KOPT-K1 (cell line): Measurements from ENCODE around the gene LRRD1.
A peak's percentile ranks its signal among the peaks of the same experiment; 100 is the strongest.
"Not testable (repeated sequence)": the region's sequence is repeated elsewhere in the genome, so short reads cannot be mapped to it uniquely, and the experiment has no call there.

Source experiments
- H3K27ac ChIP-seq: fragments of 200-600 bp; sonication (generic); 2 replicates; pipeline ENCODE4 v1.5.1; 2016; ENCODE audit warnings: antibody characterized with exemption, mild to moderate bottlenecking, low read depth, low read length; ENCODE audit not compliant: poor library complexity, severe bottlenecking
- H3K36me3 ChIP-seq: fragments of 200-600 bp; sonication (generic); 2 replicates; pipeline ENCODE4 v1.5.1; 2017; ENCODE audit warnings: antibody characterized with exemption, mild to moderate bottlenecking, low read length, moderate library complexity; ENCODE audit not compliant: insufficient read depth
- H3K9me3 ChIP-seq: fragments of 200-600 bp; sonication (generic); 2 replicates; pipeline ENCODE4 v1.5.1; 2017; ENCODE audit warnings: antibody characterized with exemption, low read length, mild to moderate bottlenecking; ENCODE audit not compliant: insufficient read depth, poor library complexity, severe bottlenecking

LRRD1 gene

DNA sequence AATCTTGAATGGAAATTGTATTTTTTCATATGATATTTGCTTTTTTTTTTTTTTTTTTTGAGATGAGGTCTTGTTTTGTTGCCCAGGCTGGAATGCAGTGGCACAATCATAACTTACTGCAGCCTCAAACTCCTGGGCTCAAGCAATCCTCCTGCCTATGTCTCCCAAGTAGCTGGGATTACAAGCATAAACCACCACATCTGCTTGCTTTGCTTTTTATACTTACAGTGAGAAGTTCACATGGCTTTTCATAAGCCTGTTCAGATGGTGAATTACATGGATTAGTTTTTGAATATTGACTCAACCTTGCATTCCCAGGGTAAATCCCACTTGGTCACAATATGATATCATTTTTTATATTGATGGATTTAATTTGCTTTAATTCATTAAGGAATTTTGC, 22.0 kb downstream of the LRRD1 start:
- Histone ChIP-seq H3K9me3 (no peaks in the 10 kb centered on the region), H3K27ac (no peak overlapping the region), H3K36me3 (no peaks in the 10 kb centered on the region)

GRCh38 chr7:92155108-92155739, 23.7 kb downstream of the LRRD1 start:
- Histone ChIP-seq H3K36me3 (no peaks in the 10 kb centered on the region), H3K9me3 (no peaks in the 10 kb centered on the region), H3K27ac (no peak overlapping the region)

GRCh38 chr7:92150450-92151017, 28.4 kb downstream of the LRRD1 start:
- Histone ChIP-seq H3K27ac (no peak overlapping the region), H3K9me3 (no peaks in the 10 kb centered on the region), H3K36me3 (no peaks in the 10 kb centered on the region)

DNA sequence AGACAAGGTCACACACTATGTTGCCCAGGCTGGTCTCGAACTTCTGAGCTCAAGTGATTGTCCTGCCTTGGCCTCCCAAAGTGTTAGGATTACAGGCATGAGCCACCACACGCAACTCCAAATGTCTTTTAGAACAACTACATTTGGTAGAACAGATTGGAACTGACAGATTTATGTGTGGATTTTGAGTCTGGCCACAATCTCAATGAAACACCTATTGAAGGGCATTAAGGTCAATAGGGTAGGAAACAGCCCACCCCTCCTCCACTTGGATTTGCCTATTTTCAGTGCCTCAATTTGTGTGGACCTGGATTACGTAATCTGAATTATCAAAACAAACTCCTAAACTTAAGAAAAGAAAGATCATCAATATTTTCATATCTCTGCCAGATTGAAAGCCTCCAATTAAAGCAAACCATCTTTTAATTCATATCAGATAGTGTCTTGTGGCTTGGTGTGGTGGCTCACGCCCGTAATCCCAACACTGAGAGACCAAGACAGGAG, 29.2 kb downstream of the LRRD1 start:
- no peak overlapping the region for H3K27ac ChIP-seq
- no peaks in the 10 kb centered on the region for H3K36me3 ChIP-seq
- no peaks in the 10 kb centered on the region for H3K9me3 ChIP-seq

DNA sequence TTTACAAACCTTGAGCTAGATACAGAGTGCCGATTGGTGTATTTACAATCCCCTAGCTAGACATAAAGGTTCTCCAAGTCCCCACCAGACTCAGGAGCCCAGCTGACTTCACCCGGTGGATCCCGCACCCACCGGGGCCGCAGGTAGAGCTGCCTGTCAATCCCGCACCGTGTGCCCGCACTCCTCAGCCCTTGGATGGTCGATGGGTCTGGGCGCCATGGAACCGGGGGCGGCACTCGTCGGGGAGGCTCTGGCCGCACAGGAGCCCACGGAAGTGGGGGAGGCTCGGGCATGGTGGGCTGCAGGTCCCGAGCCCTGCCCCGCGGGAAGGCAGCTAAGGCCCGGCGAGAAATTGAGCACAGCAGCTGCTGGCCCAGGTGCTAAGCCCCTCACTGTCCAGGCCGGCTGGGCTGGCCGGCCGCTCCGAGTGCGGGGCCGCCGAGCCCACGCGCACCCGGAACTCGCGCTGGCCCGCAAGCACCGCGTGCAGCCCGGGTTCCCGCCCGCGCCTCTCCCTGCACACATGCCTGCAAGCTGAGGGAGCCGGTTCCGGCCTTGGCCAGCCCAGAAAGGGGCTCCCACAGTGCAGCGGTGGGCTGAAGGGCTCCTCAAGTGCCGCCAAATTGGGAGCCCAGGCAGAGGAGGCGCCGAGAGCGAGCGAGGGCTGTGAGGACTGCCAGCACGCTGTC, 35.6 kb downstream of the LRRD1 start:
- H3K9me3 ChIP-seq, H3K36me3 ChIP-seq, H3K27ac ChIP-seq: not testable (repeated sequence)

DNA sequence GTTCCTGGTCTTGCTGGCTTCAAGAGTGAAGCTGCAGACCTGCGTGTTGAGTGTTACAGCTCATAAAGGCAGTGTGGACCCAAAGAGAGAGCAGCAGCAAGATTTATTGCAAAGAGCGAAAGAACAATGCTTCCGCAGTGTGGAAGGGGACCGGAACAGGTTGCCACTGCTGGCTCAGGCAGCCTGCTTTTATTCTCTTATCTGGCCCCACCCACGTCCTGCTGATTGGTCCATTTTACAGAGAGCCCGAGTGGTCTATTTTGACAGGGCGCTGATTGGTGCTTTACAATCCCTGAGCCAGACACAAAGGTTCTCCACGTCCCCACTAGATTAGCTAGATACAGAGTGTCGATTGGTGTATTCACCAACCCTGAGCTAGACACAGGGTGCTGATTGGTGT, 36.2 kb downstream of the LRRD1 start:
- H3K9me3 ChIP-seq, H3K27ac ChIP-seq, H3K36me3 ChIP-seq: not testable (repeated sequence)

GRCh38 chr7:92141161-92141560, 37.8 kb downstream of the LRRD1 start:
- Histone ChIP-seq H3K36me3 (no peaks in the 10 kb centered on the region), H3K27ac (no peak overlapping the region), H3K9me3 (peaks cover 8% of the 10 kb centered on the region)

DNA sequence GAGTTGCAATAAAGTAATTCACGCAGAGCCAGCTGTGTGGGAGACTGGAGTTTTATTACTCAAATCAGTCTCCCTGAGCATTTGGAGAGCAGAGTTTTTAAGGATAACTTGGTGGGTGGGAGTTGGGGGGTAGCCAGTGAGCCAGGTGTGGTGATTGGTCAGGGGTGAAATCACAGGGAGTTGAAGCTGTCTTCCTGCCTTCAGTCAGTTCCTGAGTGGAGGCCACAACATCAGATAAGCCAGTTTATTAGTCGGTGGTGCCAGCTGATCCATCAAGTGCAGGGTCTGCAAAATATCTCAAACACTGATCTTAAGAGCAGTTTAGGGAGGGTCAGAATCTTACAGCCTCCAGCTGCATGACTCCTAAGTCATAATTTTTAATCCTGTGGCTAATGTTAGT, 41.4 kb downstream of the LRRD1 start:
- H3K27ac ChIP-seq = no peak overlapping the region
- H3K9me3 ChIP-seq = peaks cover 8% of the 10 kb centered on the region
- H3K36me3 ChIP-seq = no peaks in the 10 kb centered on the region

DNA sequence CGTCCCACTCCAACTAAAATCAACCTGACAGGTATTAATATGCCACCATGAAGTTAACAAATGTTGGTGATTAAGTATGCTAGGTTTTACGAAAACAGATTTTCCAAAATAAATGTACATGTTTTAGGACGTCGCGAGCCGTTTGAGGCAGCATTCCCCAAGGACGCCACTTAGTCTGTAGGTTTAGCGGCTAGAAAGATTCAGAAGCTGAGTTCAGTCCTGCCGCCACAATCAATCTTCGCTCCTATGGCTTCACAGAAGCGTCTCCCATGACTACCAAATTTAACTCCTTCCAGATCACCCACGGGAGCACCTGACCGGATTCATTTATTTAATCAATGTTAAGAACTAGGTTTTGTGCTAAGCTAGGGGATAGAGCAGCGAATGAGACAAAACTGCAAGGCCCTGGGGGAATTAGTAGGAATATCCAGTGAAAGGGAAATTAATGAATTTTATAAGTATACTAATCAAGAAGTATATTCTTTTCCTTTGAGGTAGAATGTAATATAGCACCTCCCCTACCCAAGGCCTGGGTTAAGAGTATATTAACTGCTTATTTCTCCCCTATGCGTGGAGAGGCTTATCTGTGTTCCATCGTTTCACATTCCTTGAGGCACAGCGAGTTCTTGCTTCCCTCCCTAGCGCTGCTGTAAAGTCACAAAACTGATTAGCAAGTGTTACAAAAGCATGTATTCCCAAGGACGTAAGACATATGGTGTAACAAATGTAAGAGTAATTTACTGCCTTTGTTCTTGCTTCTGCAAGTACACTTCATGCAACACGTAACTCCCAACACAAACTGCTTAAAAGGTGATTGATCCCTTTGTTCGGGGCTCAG, 43.7 kb downstream of the LRRD1 start:
- peak overlapping the region; percentile 66 for H3K27ac ChIP-seq
- peaks cover 8% of the 10 kb centered on the region for H3K9me3 ChIP-seq
- H3K36me3 ChIP-seq = peaks cover 6% of the 10 kb centered on the region; the same call in 1 of the 2 replicates

- peaks cover 13% of the 10 kb centered on the region; the same call in 1 of the 2 replicates for H3K36me3 ChIP-seq
- peak within 1 kb of the TSS; percentile 66 for H3K27ac ChIP-seq
- no peaks in the 10 kb centered on the region for H3K9me3 ChIP-seq
Measured at GRCh38 chr7:92134271-92135051, 44.5 kb downstream of the LRRD1 start, which contains the start of gene CYP51A1. CYP51A1 (minus strand) TSS chr7:92134477; CDS start chr7:92134364, 113 bp downstream.

DNA sequence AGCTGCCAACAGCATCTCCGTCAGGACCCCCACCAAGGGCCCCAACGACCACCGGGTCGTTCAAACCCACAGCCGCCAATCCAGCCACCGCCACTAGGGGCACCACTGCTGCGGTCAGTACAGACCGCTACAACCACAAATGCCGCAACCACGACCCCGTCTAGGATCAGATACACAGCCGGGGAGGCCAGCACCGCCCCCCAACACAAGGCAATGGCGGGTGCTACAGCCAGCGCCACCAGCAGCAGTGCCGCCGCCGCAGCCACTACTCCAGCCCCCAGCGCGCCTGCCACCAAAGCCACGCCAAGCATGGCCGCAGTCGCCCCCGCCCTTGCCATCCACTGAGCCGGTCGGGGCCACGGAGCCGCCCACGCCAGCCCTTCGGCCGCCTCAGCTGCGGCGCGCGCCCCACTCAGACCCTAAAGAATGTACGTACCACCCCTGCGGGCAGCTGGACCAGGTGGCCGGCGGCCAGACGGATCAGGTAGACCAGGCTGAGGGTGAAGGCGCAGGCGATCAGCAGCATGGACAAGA, 45.1 kb downstream of the LRRD1 start:
- Histone ChIP-seq H3K36me3 (peaks cover 14% of the 10 kb centered on the region; the same call in 1 of the 2 replicates), H3K9me3 (no peaks in the 10 kb centered on the region), H3K27ac (peak overlapping the region; percentile 66)

- H3K36me3 ChIP-seq = peaks cover 20% of the 10 kb centered on the region
- no peak overlapping the region for H3K27ac ChIP-seq
Measured at GRCh38 chr7:92133133-92133736, 45.7 kb downstream of the LRRD1 start.

GRCh38 chr7:92131764-92132330, 47.1 kb downstream of the LRRD1 start:
- H3K9me3 ChIP-seq = no peaks in the 10 kb centered on the region
- no peak overlapping the region for H3K27ac ChIP-seq
- peaks cover 33% of the 10 kb centered on the region for H3K36me3 ChIP-seq

More at GRCh38 chr7:92133133-92133736, 45.7 kb downstream of the LRRD1 start:
- H3K9me3 ChIP-seq = no peaks in the 10 kb centered on the region
